A549 (cell line): ENCODE results near the gene DNAJC18. TPM values are rescaled to one million over a fixed set of nuclear protein-coding genes. Genes with fewer than 3 reads are reported as not detected.

ENCODE experiments used
- ATAC-seq, 2 experiments: fragments of 200-7000 bp in 1 of 2; fragments of >200 bp in 1 of 2; cut with Nextera tagmentation in 1 of 2; cut with Tn5 transposase in 1 of 2; 3 replicates each; pipeline versions ENCODE4 v1.8.0 to v1.9.1; 2018 to 2020; ENCODE audit warnings: mild to moderate bottlenecking in 1 of 2, moderate library complexity in 1 of 2
- CTCF ChIA-PET: fragments of 300-600 bp; sonication (Branson Sonifier 250); formaldehyde crosslinking; extraction: SDS; loops from one replicate; lab custom pipeline; 2021; ENCODE audit warnings: antibody characterized with exemption, inconsistent platforms; lab: Yijun Ruan, JAX
- POLR2A ChIA-PET: fragments of 350-600 bp; formaldehyde crosslinking; extraction: SDS; loops from one replicate; lab custom pipeline; 2021; ENCODE audit warnings: antibody characterized with exemption, inconsistent platforms; lab: Yijun Ruan, JAX
- DNase-seq, 2 experiments: peaks; one replicate each; pipeline versions ENCODE4 v3.0.0 to v3.0.0-alpha.2; 2011 to 2016; ENCODE audit warnings: low read depth in 1 of 2, low spot score in 1 of 2
- FAIRE-seq: peaks from 2 replicates; lab custom pipeline; 2011; peaks lifted over from hg19 to GRCh38; lab: Jason Lieb, UNC
- H3K27ac ChIP-seq, 2 experiments: fragments of >200 bp; sonication (Bioruptor Twin); formaldehyde crosslinking; 3 replicates each; pipeline ENCODE4 v1.5.1; 2016 to 2017
- H3K4me1 ChIP-seq: fragments of >200 bp; sonication (Bioruptor Twin); formaldehyde crosslinking; 3 replicates; pipeline ENCODE4 v1.6.1; 2016
- H3K4me2 ChIP-seq: fragments of >200 bp; sonication (Bioruptor Twin); formaldehyde crosslinking; 3 replicates; pipeline ENCODE4 v1.6.1; 2016
- H3K4me3 ChIP-seq: fragments of >200 bp; sonication (Bioruptor Twin); formaldehyde crosslinking; 3 replicates; pipeline ENCODE4 v1.5.1; 2016
- H3K9me3 ChIP-seq: fragments of >200 bp; sonication (Bioruptor Twin); formaldehyde crosslinking; 3 replicates; pipeline ENCODE4 v1.6.1; 2016
- BHLHE40 ChIP-seq: IDR thresholded peaks from 2 replicates; pipeline ENCODE4 v1.6.1; 2012; ENCODE audit warnings: low read depth, low read length, inconsistent platforms
- CBX8 ChIP-seq: fragments of 200-600 bp; sonication (generic); IDR thresholded peaks from 2 replicates; pipeline ENCODE4 v1.6.1; 2016
- CHD2 ChIP-seq: fragments of 150-350 bp; IDR thresholded peaks from 2 replicates; pipeline ENCODE4 v1.6.1; 2014; ENCODE audit warnings: low read length; ENCODE audit not compliant: partially characterized antibody
- CTCF ChIP-seq: fragments of >200 bp; sonication (Bioruptor Twin); formaldehyde crosslinking; IDR thresholded peaks from 3 replicates; pipeline ENCODE4 v1.5.1; 2016
- E2F6 ChIP-seq: IDR thresholded peaks from 2 replicates; pipeline ENCODE4 v1.6.1; 2012; ENCODE audit warnings: low read depth, borderline replicate concordance
- EHF ChIP-seq: fragments of 250-450 bp; sonication (Bioruptor Pico); IDR thresholded peaks from 2 replicates; pipeline ENCODE4 v1.5.0; 2020; ENCODE audit warnings: mild to moderate bottlenecking
- ELK1 ChIP-seq: fragments of 150-350 bp; IDR thresholded peaks from 2 replicates; pipeline ENCODE4 v1.6.1; 2014; ENCODE audit warnings: low read depth, mild to moderate bottlenecking, low read length
- ESRRA ChIP-seq: fragments of 150-350 bp; IDR thresholded peaks from 2 replicates; pipeline ENCODE4 v1.6.1; 2014; ENCODE audit warnings: mild to moderate bottlenecking, low read length, borderline replicate concordance
- FOSL2 ChIP-seq, 2 experiments: fragments of 450-650 bp in 1 of 2; fragments of >200 bp in 1 of 2; sonication (Bioruptor Twin) in 1 of 2; formaldehyde crosslinking; IDR thresholded peaks; 2 replicates each; pipeline versions ENCODE4 v1.5.0 to v1.6.1; 2016 to 2020; ENCODE audit warnings: mild to moderate bottlenecking in 1 of 2, moderate library complexity in 1 of 2
- HOXA7 ChIP-seq: fragments of 250-450 bp; sonication (Bioruptor Pico); IDR thresholded peaks from 2 replicates; pipeline ENCODE4 v1.5.0; 2020; ENCODE audit warnings: mild to moderate bottlenecking, moderate library complexity
- HOXB5 ChIP-seq: fragments of 250-450 bp; sonication (Bioruptor Pico); IDR thresholded peaks from 2 replicates; pipeline ENCODE4 v1.5.0; 2020; ENCODE audit warnings: mild to moderate bottlenecking, moderate library complexity
- KDM5A ChIP-seq: fragments of 200-600 bp; sonication (generic); IDR thresholded peaks from 2 replicates; pipeline ENCODE4 v1.6.1; 2016; ENCODE audit warnings: antibody characterized with exemption, mild to moderate bottlenecking
- MAX ChIP-seq: IDR thresholded peaks from 2 replicates; pipeline ENCODE4 v1.6.1; 2012
- MAZ ChIP-seq: fragments of 150-350 bp; IDR thresholded peaks from 2 replicates; pipeline ENCODE4 v1.6.1; 2014; ENCODE audit warnings: antibody characterized with exemption, low read depth, low read length, borderline replicate concordance
- MYC ChIP-seq: IDR thresholded peaks from 2 replicates; pipeline ENCODE4 v1.6.1; 2012; ENCODE audit warnings: mild to moderate bottlenecking, inconsistent platforms, low read length, improper control_type of control experiment, borderline replicate concordance
- PBX3 ChIP-seq: IDR thresholded peaks from 2 replicates; pipeline ENCODE4 v1.6.1; 2012
- POLR2AphosphoS2 ChIP-seq: conservative IDR thresholded peaks from 2 replicates; pipeline ENCODE4 v1.6.1; 2012; ENCODE audit warnings: low read length, improper control_type of control experiment, inconsistent platforms
- RCOR1 ChIP-seq: fragments of 150-350 bp; IDR thresholded peaks from 2 replicates; pipeline ENCODE4 v1.6.1; 2014; ENCODE audit warnings: antibody characterized with exemption, low read length, low read depth
- RFX5 ChIP-seq: fragments of 450-650 bp; IDR thresholded peaks from 2 replicates; pipeline ENCODE4 v1.7.1; 2014; ENCODE audit warnings: antibody characterized with exemption, mild to moderate bottlenecking, moderate library complexity
- SREBF2 ChIP-seq: fragments of 450-650 bp; IDR thresholded peaks from 2 replicates; pipeline ENCODE4 v1.6.1; 2014; ENCODE audit warnings: mild to moderate bottlenecking, moderate library complexity
- TP53 ChIP-seq: fragments of 250-450 bp; sonication (Bioruptor Pico); IDR thresholded peaks from 2 replicates; pipeline ENCODE4 v1.5.0; 2021; ENCODE audit warnings: mild to moderate bottlenecking, moderate library complexity
- USF2 ChIP-seq: fragments of 450-650 bp; IDR thresholded peaks from 2 replicates; pipeline ENCODE4 v1.6.1; 2014; ENCODE audit warnings: antibody characterized with exemption
- ZSCAN20 ChIP-seq: fragments of 250-450 bp; sonication (Bioruptor Pico); IDR thresholded peaks from 2 replicates; pipeline ENCODE4 v1.8.0; 2022; ENCODE audit warnings: mild to moderate bottlenecking, moderate library complexity
- WGBS: methylation state at CpG from one replicate; pipeline ENCODE4 v1.1.6; 2017; ENCODE audit errors: missing lambda C conversion rate; 5-methylcytosine and 5-hydroxymethylcytosine counted together
- polyA plus RNA-seq, 4 experiments: library from polyadenylated mRNA; depleted of rRNA in 3 of 4; stranded (reverse); fragments of >200 nt; fragmentation: RNase III in 1 of 4; extraction: RNeasy Plus Mini Kit Qiagen cat#74134 plus additional on column Dnase treatment in 1 of 4; gene quantifications; 2 replicates in 3 of 4; 3 replicates in 1 of 4; pipeline ENCODE4 v1.2.3, GENCODE V29; 2011 to 2017

The DNAJC18 gene
- polyA plus RNA-seq, 2 of the 4 experiments (the other 2 are of a cell fraction): 5.3 TPM

GRCh38 chr5:139457241-139457640 is 17.9 kb upstream of the DNAJC18 start:
- no peak overlapping the region for H3K4me3 ChIP-seq
- H3K9me3 ChIP-seq: no peaks in the 10 kb centered on the region
- no peak for TF ChIP-seq POLR2AphosphoS2
- no peak for TF ChIP-seq CHD2
- TF ChIP-seq MAX: no peak
- no peak for TF ChIP-seq TP53
- no peak for TF ChIP-seq SREBF2
- no peak for TF ChIP-seq CBX8
- TF ChIP-seq MYC: no peak
- no peak for TF ChIP-seq CTCF
- no peak for TF ChIP-seq ZSCAN20 (CRISPR knock-in tag)
- TF ChIP-seq EHF (CRISPR knock-in tag): no peak
- TF ChIP-seq ESRRA: no peak
- TF ChIP-seq ELK1: no peak
- no peak for TF ChIP-seq PBX3
- no peak for TF ChIP-seq USF2
- no peak for TF ChIP-seq FOSL2 (IDR thresholded peaks at IDR 0.05)
- no peak for TF ChIP-seq FOSL2 (CRISPR knock-in tag; IDR thresholded peaks at IDR 0.05)
- no peak for TF ChIP-seq HOXA7 (CRISPR knock-in tag)
- no peaks in the 10 kb centered on the region for H3K4me1 ChIP-seq
- WGBS: 88% methylated on average over 5 of the region's 5 CpGs
- no peak for DNase-seq
- no peak overlapping the region for H3K27ac ChIP-seq
- no peak for ATAC-seq
- H3K4me2 ChIP-seq: no peak overlapping the region
- POLR2A ChIA-PET: no interaction called here
- FAIRE-seq: no peak
- CTCF ChIA-PET: interaction anchor here (1.2 to 1.7 kb wide), 2 partner anchors 56 to 60 kb away, joined by 3 to 7 read pairs; no protein-coding TSS in a partner anchor

- H3K4me1 ChIP-seq: no peaks in the 10 kb centered on the region
- no peaks in the 10 kb centered on the region for H3K9me3 ChIP-seq
- ChIA-PET POLR2A (no interaction called here), CTCF (interaction anchor here (1.2 to 1.7 kb wide), 2 partner anchors 57 to 60 kb away, joined by 3 to 7 read pairs; no protein-coding TSS in a partner anchor)
- no peak overlapping the region for H3K4me3 ChIP-seq
- no peak overlapping the region for H3K4me2 ChIP-seq
- ATAC-seq (no peak; a peak in 1 of 6 replicates), FAIRE-seq (no peak), DNase-seq (no peak)
- no peak for TF ChIP-seq MAX
- no peak for TF ChIP-seq E2F6
- no peak for TF ChIP-seq HOXB5 (CRISPR knock-in tag)
- no peak for TF ChIP-seq BHLHE40
- no peak for TF ChIP-seq RFX5
- TF ChIP-seq KDM5A: no peak
- TF ChIP-seq EHF (CRISPR knock-in tag): no peak
- no peak for TF ChIP-seq MAZ
- no peak for TF ChIP-seq RCOR1
- no peak overlapping the region for H3K27ac ChIP-seq
- 75% methylated on average over 12 of the region's 12 CpGs for WGBS
These were observed 17.5 kb upstream of the DNAJC18 start for GRCh38 chr5:139456776-139457175.
